Measurements from ENCODE around the gene FAM124A. TPM values are rescaled to one million over a fixed set of nuclear protein-coding genes. Genes with fewer than 3 reads are reported as not detected.

FAM124A gene
- total RNA-seq, 1 experiment from 2014 or later, result 0.12 TPM

DNA sequence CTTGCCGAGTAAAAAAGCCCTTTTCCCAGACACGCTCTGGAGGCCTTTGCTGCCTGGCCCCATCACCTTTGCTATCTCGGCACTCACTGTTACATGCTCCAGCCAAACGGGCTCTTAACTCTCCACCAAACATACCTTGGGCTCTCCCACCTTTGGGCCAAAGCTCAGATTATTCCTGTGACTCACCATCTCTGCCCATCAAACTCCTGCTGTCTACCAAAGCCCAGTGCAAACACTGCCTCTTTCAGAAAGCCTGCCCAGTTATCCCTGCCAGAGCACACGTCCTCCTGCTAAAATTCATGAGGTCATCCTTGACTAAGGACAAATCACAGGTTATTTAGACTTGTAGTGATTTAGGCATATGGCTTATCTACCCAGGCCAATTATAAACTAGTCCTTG lies 69.1 kb downstream of the FAM124A start:
- Mint-ChIP-seq H3K9me3 (ENCODE audit: unreplicated experiment) (no peaks in the 10 kb centered on the region), H3K27me3 (ENCODE audit: insufficient read depth, unreplicated experiment) (no peaks in the 10 kb centered on the region), H3K36me3 (ENCODE audit: insufficient read depth, unreplicated experiment) (no peaks in the 10 kb centered on the region), H3K4me1 (ENCODE audit: insufficient read depth, unreplicated experiment) (no peaks in the 10 kb centered on the region), H3K27ac (ENCODE audit: low read depth, unreplicated experiment) (no peak overlapping the region), H3K4me3 (ENCODE audit: unreplicated experiment) (no peak overlapping the region)
- CTCF ChIA-PET, result interaction anchor here (1.1 kb wide), 1 partner anchor 179 kb away, joined by 3 read pairs; no protein-coding TSS in a partner anchor
- intact Hi-C loops (cut with micrococcal nuclease), result no loop called here
- POLR2A ChIA-PET, result no interaction called here
- peak; percentile 9 for DNase-seq (ENCODE audit: unreplicated experiment)
- TF ChIP-seq, protein P1, sequence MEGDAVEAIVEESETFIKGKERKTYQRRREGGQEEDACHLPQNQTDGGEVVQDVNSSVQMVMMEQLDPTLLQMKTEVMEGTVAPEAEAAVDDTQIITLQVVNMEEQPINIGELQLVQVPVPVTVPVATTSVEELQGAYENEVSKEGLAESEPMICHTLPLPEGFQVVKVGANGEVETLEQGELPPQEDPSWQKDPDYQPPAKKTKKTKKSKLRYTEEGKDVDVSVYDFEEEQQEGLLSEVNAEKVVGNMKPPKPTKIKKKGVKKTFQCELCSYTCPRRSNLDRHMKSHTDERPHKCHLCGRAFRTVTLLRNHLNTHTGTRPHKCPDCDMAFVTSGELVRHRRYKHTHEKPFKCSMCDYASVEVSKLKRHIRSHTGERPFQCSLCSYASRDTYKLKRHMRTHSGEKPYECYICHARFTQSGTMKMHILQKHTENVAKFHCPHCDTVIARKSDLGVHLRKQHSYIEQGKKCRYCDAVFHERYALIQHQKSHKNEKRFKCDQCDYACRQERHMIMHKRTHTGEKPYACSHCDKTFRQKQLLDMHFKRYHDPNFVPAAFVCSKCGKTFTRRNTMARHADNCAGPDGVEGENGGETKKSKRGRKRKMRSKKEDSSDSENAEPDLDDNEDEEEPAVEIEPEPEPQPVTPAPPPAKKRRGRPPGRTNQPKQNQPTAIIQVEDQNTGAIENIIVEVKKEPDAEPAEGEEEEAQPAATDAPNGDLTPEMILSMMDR (IDR thresholded peaks at IDR 0.05; ENCODE audit: unreplicated experiment), result no peak
- BruUV-seq (replicated peaks), result no TSS peak

DNA sequence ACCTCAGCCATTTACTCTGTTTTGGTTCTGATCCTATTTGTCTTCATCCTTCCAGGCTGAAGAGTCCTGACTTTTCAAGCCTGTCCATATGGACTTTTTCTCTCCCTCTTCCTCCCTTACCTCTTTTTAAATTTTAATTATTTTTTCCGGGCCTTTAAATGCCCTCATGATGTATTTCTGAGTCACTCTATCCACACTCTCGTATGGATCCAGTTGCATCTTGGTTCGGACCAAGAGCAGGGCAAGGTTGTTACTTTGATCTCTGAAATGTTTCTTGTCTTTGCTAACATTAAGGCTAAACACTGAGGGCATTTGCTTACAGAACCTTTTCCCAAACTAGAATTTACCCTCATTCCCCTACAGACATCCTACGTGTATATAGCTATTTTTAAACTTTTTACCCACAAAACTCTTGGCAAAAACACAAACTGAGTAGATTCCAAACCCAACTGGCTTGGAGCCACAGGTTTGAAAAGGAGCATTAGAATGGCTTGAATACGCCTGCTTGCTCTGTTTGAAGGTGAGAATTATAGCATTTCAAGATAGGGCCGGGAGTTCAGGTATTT lies 69.9 kb downstream of the FAM124A start:
- H3K4me3 Mint-ChIP-seq (ENCODE audit: unreplicated experiment), result no peak overlapping the region
- H3K9me3 Mint-ChIP-seq (ENCODE audit: unreplicated experiment), result no peaks in the 10 kb centered on the region
- no peaks in the 10 kb centered on the region for H3K27me3 Mint-ChIP-seq (ENCODE audit: insufficient read depth, unreplicated experiment)
- TF ChIP-seq, protein P1 (IDR thresholded peaks at IDR 0.05; ENCODE audit: unreplicated experiment), result no peak
- no peaks in the 10 kb centered on the region for H3K36me3 Mint-ChIP-seq (ENCODE audit: insufficient read depth, unreplicated experiment)
- CTCF ChIA-PET, result no interaction called here
- H3K27ac Mint-ChIP-seq (ENCODE audit: low read depth, unreplicated experiment), result no peak overlapping the region
- POLR2A ChIA-PET, result no interaction called here
- intact Hi-C loops (cut with micrococcal nuclease), result no loop called here
- no TSS peak for BruUV-seq (replicated peaks)
- no peaks in the 10 kb centered on the region for H3K4me1 Mint-ChIP-seq (ENCODE audit: insufficient read depth, unreplicated experiment)
- peak; percentile 11 for DNase-seq (ENCODE audit: unreplicated experiment)

DNA sequence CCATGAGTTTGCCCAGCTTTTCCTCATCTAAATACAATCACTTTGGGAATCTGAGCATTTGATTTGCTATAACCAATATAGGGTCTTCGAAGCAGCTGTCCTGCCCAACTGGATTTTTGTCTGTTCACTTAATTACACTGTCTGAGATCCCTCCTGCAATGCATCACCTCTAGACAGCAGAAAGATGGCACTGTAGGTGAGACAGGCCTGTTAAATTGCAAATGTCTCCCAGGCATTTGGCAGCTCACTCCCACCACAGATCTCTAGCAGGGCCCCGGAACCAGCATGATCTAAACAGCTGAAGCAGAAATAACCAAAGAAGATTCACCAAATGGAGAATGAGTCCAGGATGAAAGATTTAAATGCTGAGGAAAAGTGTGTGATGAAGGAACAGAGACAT lies 75.4 kb downstream of the FAM124A start:
- DNase-seq (ENCODE audit: unreplicated experiment), result no peak
- no peak overlapping the region for H3K4me3 Mint-ChIP-seq (ENCODE audit: unreplicated experiment)
- no peaks in the 10 kb centered on the region for H3K4me1 Mint-ChIP-seq (ENCODE audit: insufficient read depth, unreplicated experiment)
- H3K9me3 Mint-ChIP-seq (ENCODE audit: unreplicated experiment), result no peaks in the 10 kb centered on the region
- ChIA-PET POLR2A (no interaction called here), CTCF (interaction anchor here (0.6 to 2.2 kb wide), 5 partner anchors 10 to 148 kb away, joined by 3 to 19 read pairs (median 5); no protein-coding TSS in a partner anchor)
- H3K27me3 Mint-ChIP-seq (ENCODE audit: insufficient read depth, unreplicated experiment), result no peaks in the 10 kb centered on the region
- TF ChIP-seq, protein P1 (IDR thresholded peaks at IDR 0.05; ENCODE audit: unreplicated experiment), result no peak
- BruUV-seq (replicated peaks), result no TSS peak
- H3K27ac Mint-ChIP-seq (ENCODE audit: low read depth, unreplicated experiment), result no peak overlapping the region
- intact Hi-C loops (cut with micrococcal nuclease), result no loop called here
- H3K36me3 Mint-ChIP-seq (ENCODE audit: insufficient read depth, unreplicated experiment), result no peaks in the 10 kb centered on the region

DNA sequence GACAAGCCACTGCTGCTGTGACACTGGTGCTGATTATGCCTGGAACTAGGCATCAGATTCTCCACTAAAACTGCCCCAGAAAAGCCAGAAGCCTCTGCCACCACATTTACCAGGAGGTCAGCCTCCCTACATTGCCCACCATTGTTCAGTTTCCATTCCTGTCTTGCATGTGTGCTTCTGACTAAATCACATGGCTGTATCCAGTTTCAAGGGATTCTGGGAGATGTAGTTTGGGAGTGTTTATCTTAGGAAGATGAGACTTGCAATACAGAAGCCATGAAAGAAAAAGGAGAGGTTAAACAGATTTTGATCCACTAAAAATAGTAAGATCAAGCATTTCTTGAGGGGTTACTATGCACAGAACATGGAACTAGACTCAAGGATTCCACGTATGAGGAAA lies 76.6 kb downstream of the FAM124A start:
- intact Hi-C loops (cut with micrococcal nuclease), result no loop called here
- Mint-ChIP-seq H3K27me3 (ENCODE audit: insufficient read depth, unreplicated experiment) (no peaks in the 10 kb centered on the region), H3K4me3 (ENCODE audit: unreplicated experiment) (no peak overlapping the region), H3K9me3 (ENCODE audit: unreplicated experiment) (no peaks in the 10 kb centered on the region), H3K36me3 (ENCODE audit: insufficient read depth, unreplicated experiment) (no peaks in the 10 kb centered on the region), H3K27ac (ENCODE audit: low read depth, unreplicated experiment) (no peak overlapping the region), H3K4me1 (ENCODE audit: insufficient read depth, unreplicated experiment) (no peaks in the 10 kb centered on the region)
- DNase-seq (ENCODE audit: unreplicated experiment), result no peak
- TF ChIP-seq, protein P1 (IDR thresholded peaks at IDR 0.05; ENCODE audit: unreplicated experiment), result no peak
- ChIA-PET CTCF (interaction anchor here (0.5 to 2.2 kb wide), 4 partner anchors 11 to 673 kb away, joined by 3 to 19 read pairs (median 3); no protein-coding TSS in a partner anchor), POLR2A (interaction anchor here (0.5 kb wide), 1 partner anchor 137 kb away, joined by 4 read pairs; no protein-coding TSS in a partner anchor)
- BruUV-seq (replicated peaks), result no TSS peak
